Karpas-422 (cell line): ENCODE measurements around the gene RPS6KB1. TPM values are rescaled to one million over a fixed set of nuclear protein-coding genes. Genes with fewer than 3 reads are reported as not detected.
A peak's percentile ranks its signal among the peaks of the same experiment; 100 is the strongest.
"Not testable (repeated sequence)": the region's sequence is repeated elsewhere in the genome, so short reads cannot be mapped to it uniquely, and the experiment has no call there.

ENCODE experiments used
- DNase-seq: peaks from one replicate; pipeline ENCODE4 v3.0.0-alpha.2; 2015
- H2AFZ ChIP-seq: fragments of 200-600 bp; sonication (generic); 2 replicates; pipeline ENCODE4 v1.6.1; 2014; ENCODE audit warnings: antibody characterized with exemption, low read length, mixed read lengths
- H3K27ac ChIP-seq: fragments of 200-600 bp; sonication (generic); 2 replicates; pipeline ENCODE4 v1.5.1; 2014; ENCODE audit warnings: mild to moderate bottlenecking, low read length, moderate library complexity
- H3K27me3 ChIP-seq: fragments of 200-600 bp; sonication (generic); 2 replicates; pipeline ENCODE4 v1.6.1; 2014; ENCODE audit warnings: low read length, mixed read lengths
- H3K36me3 ChIP-seq: fragments of 200-600 bp; sonication (generic); 2 replicates; pipeline ENCODE4 v1.6.1; 2014; ENCODE audit warnings: low read length, mixed read lengths; ENCODE audit not compliant: insufficient read depth
- H3K4me1 ChIP-seq: fragments of 200-600 bp; sonication (generic); 2 replicates; pipeline ENCODE4 v1.6.1; 2014; ENCODE audit warnings: mild to moderate bottlenecking, low read length, mixed read lengths
- H3K4me2 ChIP-seq: fragments of 200-600 bp; sonication (generic); 2 replicates; pipeline ENCODE4 v1.6.1; 2014; ENCODE audit warnings: low read length, low read depth, mild to moderate bottlenecking; ENCODE audit not compliant: poor library complexity, severe bottlenecking
- H3K4me3 ChIP-seq: fragments of 200-600 bp; sonication (generic); 2 replicates; pipeline ENCODE4 v1.5.1; 2014; ENCODE audit warnings: mild to moderate bottlenecking, antibody characterized with exemption, low read length, mixed read lengths
- H3K79me2 ChIP-seq: fragments of 200-600 bp; sonication (generic); 2 replicates; pipeline ENCODE4 v1.6.1; 2014; ENCODE audit warnings: mild to moderate bottlenecking, low read length, mixed read lengths
- H3K9ac ChIP-seq: fragments of 200-600 bp; sonication (generic); 2 replicates; pipeline ENCODE4 v1.6.0; 2014; ENCODE audit warnings: low read length
- H3K9me2 ChIP-seq: fragments of 200-600 bp; sonication (generic), shearing (Covaris generic); replicated peaks from 2 replicates; pipeline ENCODE4 v1.6.0; 2014; ENCODE audit warnings: mild to moderate bottlenecking, low read length, moderate library complexity; ENCODE audit not compliant: insufficient read depth
- H3K9me3 ChIP-seq: fragments of 300-700, 200-600 bp; sonication (generic); 2 replicates; pipeline ENCODE4 v1.6.1; 2014; ENCODE audit warnings: low read length, mixed read lengths
- H4K20me1 ChIP-seq: fragments of 200-600 bp; sonication (generic); 2 replicates; pipeline ENCODE4 v1.6.1; 2014; ENCODE audit warnings: mild to moderate bottlenecking, antibody characterized with exemption, low read length, low read depth; ENCODE audit not compliant: insufficient read depth
- total RNA-seq: library from RNA; depleted of rRNA; stranded (reverse); fragments of >200 nt; shearing (Covaris generic); gene quantifications from 2 replicates; pipeline ENCODE4 v1.2.3, GENCODE V29; 2014; ENCODE audit warnings: low replicate concordance

RPS6KB1 gene
- total RNA-seq, 1 experiment from 2014 or later: 22.8 TPM

DNA sequence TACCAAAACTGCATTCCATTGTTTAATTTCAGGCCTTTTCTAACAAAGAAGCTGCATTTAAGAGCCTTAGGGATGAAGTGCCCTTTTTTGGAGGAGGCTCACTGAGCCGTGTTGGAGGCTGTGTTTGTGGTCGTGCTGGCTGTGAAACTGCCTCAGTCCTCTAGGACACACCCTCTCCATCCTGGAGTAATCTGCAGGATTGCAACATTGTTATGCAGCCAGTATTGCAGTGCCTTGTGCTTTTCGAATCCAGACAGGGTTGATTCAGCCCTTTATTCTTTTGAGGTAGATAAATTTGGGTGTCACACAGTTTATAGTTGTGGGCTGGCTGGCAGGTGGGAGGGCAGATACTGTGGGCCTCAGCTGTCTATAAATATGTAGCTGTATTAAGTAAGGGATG is 37.8 kb downstream of the RPS6KB1 start:
- not testable (repeated sequence) for DNase-seq, H3K9ac ChIP-seq, H3K79me2 ChIP-seq, H4K20me1 ChIP-seq, H3K9me3 ChIP-seq, H2AFZ ChIP-seq, H3K4me2 ChIP-seq, H3K9me2 ChIP-seq, H3K27ac ChIP-seq, H3K4me1 ChIP-seq, H3K4me3 ChIP-seq, H3K27me3 ChIP-seq
- H3K36me3 ChIP-seq: peaks cover 19% of the 10 kb centered on the region

DNA sequence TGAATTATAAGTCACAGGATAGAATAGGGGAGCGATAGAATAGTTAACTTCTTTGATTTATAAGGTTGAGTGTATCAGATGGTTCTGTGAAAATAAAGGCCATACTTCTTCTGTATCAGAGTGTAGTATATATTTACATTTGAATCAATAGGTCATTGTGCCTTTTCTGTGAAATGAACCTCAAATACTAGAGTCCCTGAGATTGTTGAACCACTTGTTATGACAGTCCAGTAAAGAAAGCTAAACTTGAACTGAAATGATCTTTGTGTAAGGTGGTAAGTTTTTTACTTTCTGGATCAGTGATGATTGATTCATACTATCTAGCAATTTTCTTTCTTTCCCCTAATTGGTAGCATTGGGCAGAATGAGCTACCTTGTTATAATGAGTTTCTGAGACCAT is 40.4 kb downstream of the RPS6KB1 start:
- not testable (repeated sequence) for H3K4me3 ChIP-seq, H3K9ac ChIP-seq, H3K79me2 ChIP-seq, H3K4me2 ChIP-seq, H3K27ac ChIP-seq, H2AFZ ChIP-seq, H3K9me3 ChIP-seq, DNase-seq, H3K4me1 ChIP-seq, H4K20me1 ChIP-seq, H3K27me3 ChIP-seq, H3K9me2 ChIP-seq
- peaks cover 22% of the 10 kb centered on the region for H3K36me3 ChIP-seq

DNA sequence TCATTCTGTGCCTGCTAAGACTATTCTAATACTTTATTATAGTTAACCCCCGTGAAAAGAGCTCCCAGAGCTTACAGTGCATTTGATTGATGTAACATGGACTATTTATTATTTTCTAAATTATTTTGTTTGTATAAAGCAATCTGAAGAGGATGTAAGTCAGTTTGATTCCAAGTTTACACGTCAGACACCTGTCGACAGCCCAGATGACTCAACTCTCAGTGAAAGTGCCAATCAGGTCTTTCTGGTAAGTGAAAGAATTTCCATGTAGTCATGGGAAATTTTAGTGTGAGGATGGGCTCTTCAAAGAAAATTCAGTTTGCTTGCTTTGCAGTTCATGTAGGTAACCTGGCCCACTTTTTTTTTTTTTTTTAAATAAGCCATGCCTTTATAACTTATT is 47.8 kb downstream of the RPS6KB1 start:
- not testable (repeated sequence) for H3K4me3 ChIP-seq, H3K9ac ChIP-seq, H3K79me2 ChIP-seq, DNase-seq, H3K27me3 ChIP-seq, H3K4me1 ChIP-seq, H3K9me2 ChIP-seq, H3K9me3 ChIP-seq, H3K27ac ChIP-seq, H2AFZ ChIP-seq, H3K4me2 ChIP-seq, H4K20me1 ChIP-seq
- peaks cover 11% of the 10 kb centered on the region; the same call in 1 of the 2 replicates for H3K36me3 ChIP-seq

DNA sequence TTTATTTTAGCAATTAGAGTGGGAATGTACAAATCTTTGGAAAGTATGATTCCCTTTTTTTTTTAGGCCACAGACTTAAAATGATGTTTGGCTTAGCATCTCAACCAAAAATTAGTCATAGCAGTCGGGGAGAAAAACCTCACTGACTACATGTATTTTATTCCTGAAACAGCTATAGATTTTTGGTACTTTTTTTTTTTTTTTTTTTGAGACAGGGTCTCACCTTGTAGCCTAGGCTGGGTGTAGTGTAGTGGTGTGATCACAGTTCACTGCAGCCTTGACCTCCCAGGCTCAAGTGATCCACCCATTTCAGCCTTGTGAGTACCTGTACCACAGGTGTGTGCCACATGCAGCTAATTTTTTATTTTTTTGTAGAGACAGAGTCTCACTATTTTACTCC is 48.2 kb downstream of the RPS6KB1 start:
- no peak for DNase-seq
- Histone ChIP-seq H3K9ac (no peak overlapping the region), H3K27ac (no peak overlapping the region), H3K4me2 (no peak overlapping the region), H3K9me2 (no peaks in the 10 kb centered on the region), H3K4me3 (no peak overlapping the region), H3K27me3 (no peaks in the 10 kb centered on the region), H3K79me2 (no peaks in the 10 kb centered on the region), H3K4me1 (peaks cover 11% of the 10 kb centered on the region), H2AFZ (no peak overlapping the region), H3K36me3 (peaks cover 7% of the 10 kb centered on the region; the same call in 1 of the 2 replicates), H3K9me3 (no peaks in the 10 kb centered on the region), H4K20me1 (no peaks in the 10 kb centered on the region)

DNA sequence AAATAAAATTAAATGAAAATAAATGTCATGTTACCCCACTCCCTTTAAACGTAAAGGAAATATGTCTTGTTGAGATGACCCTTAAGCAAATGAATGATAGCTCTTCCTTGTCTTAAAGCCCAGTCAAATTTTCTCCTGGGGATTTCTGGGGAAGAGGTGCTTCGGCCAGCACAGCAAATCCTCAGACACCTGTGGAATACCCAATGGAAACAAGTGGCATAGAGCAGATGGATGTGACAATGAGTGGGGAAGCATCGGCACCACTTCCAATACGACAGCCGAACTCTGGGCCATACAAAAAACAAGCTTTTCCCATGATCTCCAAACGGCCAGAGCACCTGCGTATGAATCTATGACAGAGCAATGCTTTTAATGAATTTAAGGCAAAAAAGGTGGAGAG is 53.5 kb downstream of the RPS6KB1 start:
- peak overlapping the region; percentile 59 for H3K4me2 ChIP-seq
- H3K27me3 ChIP-seq, H3K79me2 ChIP-seq, H4K20me1 ChIP-seq, H2AFZ ChIP-seq, H3K4me3 ChIP-seq, H3K9me2 ChIP-seq, H3K9ac ChIP-seq, H3K9me3 ChIP-seq, DNase-seq: not testable (repeated sequence)
- H3K36me3 ChIP-seq: peaks cover 14% of the 10 kb centered on the region; the same call in 1 of the 2 replicates
- peaks cover 61% of the 10 kb centered on the region for H3K4me1 ChIP-seq
- peak overlapping the region; percentile 78 for H3K27ac ChIP-seq

DNA sequence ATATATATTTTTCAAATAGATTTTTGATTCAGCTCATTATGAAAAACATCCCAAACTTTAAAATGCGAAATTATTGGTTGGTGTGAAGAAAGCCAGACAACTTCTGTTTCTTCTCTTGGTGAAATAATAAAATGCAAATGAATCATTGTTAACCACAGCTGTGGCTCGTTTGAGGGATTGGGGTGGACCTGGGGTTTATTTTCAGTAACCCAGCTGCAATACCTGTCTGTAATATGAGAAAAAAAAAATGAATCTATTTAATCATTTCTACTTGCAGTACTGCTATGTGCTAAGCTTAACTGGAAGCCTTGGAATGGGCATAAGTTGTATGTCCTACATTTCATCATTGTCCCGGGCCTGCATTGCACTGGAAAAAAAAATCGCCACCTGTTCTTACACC is 54.4 kb downstream of the RPS6KB1 start:
- H3K4me3 ChIP-seq: peak overlapping the region; percentile 48
- H3K9me2 ChIP-seq, H3K9me3 ChIP-seq, H2AFZ ChIP-seq, H4K20me1 ChIP-seq, H3K27me3 ChIP-seq, H3K79me2 ChIP-seq: not testable (repeated sequence)
- H3K36me3 ChIP-seq: peaks cover 12% of the 10 kb centered on the region; the same call in 1 of the 2 replicates
- DNase-seq: peak; percentile 68
- 0 out of 2 replicates have a peak overlapping the region, but pooled peaks have one; percentile 35 for H3K9ac ChIP-seq
- peak overlapping the region; percentile 59 for H3K4me2 ChIP-seq
- H3K4me1 ChIP-seq: peaks cover 61% of the 10 kb centered on the region
- peak overlapping the region; percentile 78 for H3K27ac ChIP-seq

DNA sequence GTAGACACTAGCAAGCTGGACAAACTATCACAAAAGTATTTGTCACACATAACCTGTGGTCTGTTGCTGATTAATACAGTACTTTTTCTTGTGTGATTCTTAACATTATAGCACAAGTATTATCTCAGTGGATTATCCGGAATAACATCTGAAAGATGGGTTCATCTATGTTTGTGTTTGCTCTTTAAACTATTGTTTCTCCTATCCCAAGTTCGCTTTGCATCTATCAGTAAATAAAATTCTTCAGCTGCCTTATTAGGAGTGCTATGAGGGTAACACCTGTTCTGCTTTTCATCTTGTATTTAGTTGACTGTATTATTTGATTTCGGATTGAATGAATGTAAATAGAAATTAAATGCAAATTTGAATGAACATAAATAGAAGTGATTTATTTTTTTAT is 57.1 kb downstream of the RPS6KB1 start:
- no peaks in the 10 kb centered on the region for H3K27me3 ChIP-seq
- H2AFZ ChIP-seq: no peak overlapping the region
- H3K27ac ChIP-seq: peak overlapping the region; percentile 78; the same call in 1 of the 2 replicates
- H3K9me3 ChIP-seq: no peaks in the 10 kb centered on the region
- no peak overlapping the region for H3K4me3 ChIP-seq
- DNase-seq: no peak
- H3K9me2 ChIP-seq: no peaks in the 10 kb centered on the region
- H3K79me2 ChIP-seq: peaks cover 9% of the 10 kb centered on the region; the same call in 1 of the 2 replicates
- no peaks in the 10 kb centered on the region for H4K20me1 ChIP-seq
- no peak overlapping the region for H3K4me2 ChIP-seq
- peaks cover 61% of the 10 kb centered on the region for H3K4me1 ChIP-seq
- H3K9ac ChIP-seq: no peak overlapping the region
- peaks cover 23% of the 10 kb centered on the region; the same call in 1 of the 2 replicates for H3K36me3 ChIP-seq

DNA sequence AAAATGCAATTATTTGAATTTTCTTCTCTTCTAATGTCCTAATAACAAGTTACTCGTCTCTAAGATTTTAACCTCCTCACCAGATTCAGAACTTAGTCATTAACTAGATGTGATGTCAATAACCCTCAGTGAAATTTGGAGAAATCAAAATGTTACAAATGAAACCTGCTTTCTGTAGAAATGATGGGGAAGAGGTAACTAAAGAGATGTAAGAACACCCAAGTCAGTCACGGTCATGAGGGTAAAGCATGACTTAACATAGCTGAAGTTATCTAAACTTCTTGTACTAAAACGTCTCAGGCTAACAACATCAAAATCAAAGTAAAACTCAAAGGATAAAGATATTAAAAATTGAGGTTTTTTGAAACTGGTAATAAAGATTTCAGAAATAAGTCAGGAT is 61.9 kb downstream of the RPS6KB1 start:
- no peak overlapping the region for H3K4me3 ChIP-seq
- DNase-seq: no peak
- no peaks in the 10 kb centered on the region for H3K27me3 ChIP-seq
- H3K36me3 ChIP-seq: peaks cover 23% of the 10 kb centered on the region; the same call in 1 of the 2 replicates
- H3K27ac ChIP-seq: no peak overlapping the region
- H2AFZ ChIP-seq: no peak overlapping the region
- no peaks in the 10 kb centered on the region for H4K20me1 ChIP-seq
- no peaks in the 10 kb centered on the region for H3K9me3 ChIP-seq
- no peak overlapping the region for H3K9ac ChIP-seq
- peaks cover 3% of the 10 kb centered on the region; the same call in 1 of the 2 replicates for H3K79me2 ChIP-seq
- no peaks in the 10 kb centered on the region for H3K9me2 ChIP-seq
- no peak overlapping the region for H3K4me2 ChIP-seq
- peaks cover 13% of the 10 kb centered on the region for H3K4me1 ChIP-seq

DNA sequence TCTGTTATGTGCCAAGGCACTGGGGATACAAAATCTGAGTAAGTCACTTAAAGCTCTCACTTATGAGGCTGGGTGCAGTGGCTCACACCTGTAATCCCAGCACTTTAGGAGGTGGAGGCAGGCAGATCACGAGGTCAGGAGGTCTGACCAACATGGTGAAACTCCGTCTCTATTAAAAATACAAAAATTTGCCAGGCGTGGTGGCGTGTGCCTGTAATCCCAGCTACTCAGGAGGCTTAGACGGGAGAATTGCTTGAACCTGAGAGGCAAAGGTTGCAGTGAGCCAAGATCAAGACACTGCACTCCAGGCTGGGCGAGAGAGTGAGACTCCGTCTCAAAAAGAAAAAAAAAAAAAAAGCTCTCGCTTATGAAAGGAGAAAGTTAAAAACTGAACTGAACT is 66.7 kb downstream of the RPS6KB1 start:
- H3K4me2 ChIP-seq, H2AFZ ChIP-seq, H3K9me2 ChIP-seq, H3K4me3 ChIP-seq, DNase-seq, H3K27ac ChIP-seq, H3K27me3 ChIP-seq, H3K9me3 ChIP-seq, H3K9ac ChIP-seq, H3K79me2 ChIP-seq, H4K20me1 ChIP-seq: not testable (repeated sequence)
- peaks cover 14% of the 10 kb centered on the region for H3K4me1 ChIP-seq
- H3K36me3 ChIP-seq: peaks cover 15% of the 10 kb centered on the region; the same call in 1 of the 2 replicates
